ENCODE measurements around the gene MEGF10. TPM values are rescaled to one million over a fixed set of nuclear protein-coding genes. Genes with fewer than 3 reads are reported as not detected.

MEGF10 gene
- total and polyA plus RNA-seq, 2 donors (not counting 1 experiment from before 2014, with no cell fraction given): not detected

DNA sequence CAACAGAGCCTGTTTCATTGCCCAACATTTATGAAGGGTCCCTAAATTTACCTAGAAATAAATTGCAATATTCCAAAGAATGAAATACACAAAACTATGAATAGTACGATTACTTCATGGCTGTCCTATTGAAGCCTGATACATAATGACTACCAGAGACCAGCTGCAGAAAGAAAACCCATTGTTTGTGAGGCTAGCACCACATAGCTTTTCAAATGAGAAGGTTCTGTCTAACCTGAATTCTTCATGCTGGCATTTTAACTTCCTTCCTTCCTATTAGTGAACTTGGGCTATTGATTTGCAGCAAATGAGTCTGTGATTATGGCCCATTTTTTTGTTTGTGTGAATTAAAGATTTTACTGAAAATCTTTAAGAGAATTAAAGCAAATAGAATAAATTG lies 47.3 kb downstream of the MEGF10 start:
- intact Hi-C loops (cut with micrococcal nuclease): no loop called here
- Histone ChIP-seq H3K4me2 (replicated peaks; ENCODE audit: low read depth, low read length, poor library complexity, severe bottlenecking) (no peak overlapping the region), H3K27me3 (replicated peaks in 1 of 4; ENCODE audit: control extremely low read depth in 1 of 4, control insufficient read depth in 3 of 4, insufficient read depth in 4 of 4, low read length in 3 of 4) (peaks cover 0 to 3% (median under 1%) of the 10 kb centered on the region in 4 experiments), H3K27ac (ENCODE audit: low read length in 2 of 2) (no peak overlapping the region), H3K4me3 (ENCODE audit: control extremely low read depth in 1 of 5, extremely low read depth in 1 of 5, insufficient read depth in 1 of 5, low read depth in 2 of 5, low read length in 4 of 5) (no peak overlapping the region), H3K79me2 (ENCODE audit: control insufficient read depth, insufficient read depth, low read length) (no peaks in the 10 kb centered on the region), H4K20me1 (ENCODE audit: control insufficient read depth, insufficient read depth, low read length, poor library complexity, severe bottlenecking) (no peaks in the 10 kb centered on the region), H3K9ac (ENCODE audit: low read length) (no peak overlapping the region), H3K36me3 (replicated peaks in 1 of 2; ENCODE audit: control extremely low read depth in 1 of 2, control insufficient read depth in 1 of 2, extremely low read depth in 1 of 2, insufficient read depth in 2 of 2, low read length in 1 of 2) (no peaks in the 10 kb centered on the region), H2AFZ (ENCODE audit: insufficient read depth, low read depth, low read length, poor library complexity, severe bottlenecking) (no peak overlapping the region), H3K9me3 (ENCODE audit: control extremely low read depth in 1 of 3, control insufficient read depth in 2 of 3, insufficient read depth in 1 of 3, low read length in 2 of 3) (no peaks in the 10 kb centered on the region), H3K4me1 (ENCODE audit: control insufficient read depth in 2 of 2, insufficient read depth in 2 of 2, low read length in 2 of 2) (no peaks in the 10 kb centered on the region)
- no peak for ATAC-seq (ENCODE audit: low read depth)
- no peak for DNase-seq
- H3K27ac Mint-ChIP-seq: no peak overlapping the region
- peaks cover 28% of the 10 kb centered on the region for H3K27me3 Mint-ChIP-seq
- CTCF ChIA-PET: no interaction called here
- H3K4me3 Mint-ChIP-seq: no peak overlapping the region
- POLR2A ChIA-PET: no interaction called here
- no peaks in the 10 kb centered on the region for H3K9me3 Mint-ChIP-seq (ENCODE audit: insufficient read depth)
- H3K4me1 Mint-ChIP-seq: no peaks in the 10 kb centered on the region
- WGBS (ENCODE audit: insufficient coverage): 100% methylated on average over 1 of the region's 1 CpG
- TF ChIP-seq, protein P1, sequence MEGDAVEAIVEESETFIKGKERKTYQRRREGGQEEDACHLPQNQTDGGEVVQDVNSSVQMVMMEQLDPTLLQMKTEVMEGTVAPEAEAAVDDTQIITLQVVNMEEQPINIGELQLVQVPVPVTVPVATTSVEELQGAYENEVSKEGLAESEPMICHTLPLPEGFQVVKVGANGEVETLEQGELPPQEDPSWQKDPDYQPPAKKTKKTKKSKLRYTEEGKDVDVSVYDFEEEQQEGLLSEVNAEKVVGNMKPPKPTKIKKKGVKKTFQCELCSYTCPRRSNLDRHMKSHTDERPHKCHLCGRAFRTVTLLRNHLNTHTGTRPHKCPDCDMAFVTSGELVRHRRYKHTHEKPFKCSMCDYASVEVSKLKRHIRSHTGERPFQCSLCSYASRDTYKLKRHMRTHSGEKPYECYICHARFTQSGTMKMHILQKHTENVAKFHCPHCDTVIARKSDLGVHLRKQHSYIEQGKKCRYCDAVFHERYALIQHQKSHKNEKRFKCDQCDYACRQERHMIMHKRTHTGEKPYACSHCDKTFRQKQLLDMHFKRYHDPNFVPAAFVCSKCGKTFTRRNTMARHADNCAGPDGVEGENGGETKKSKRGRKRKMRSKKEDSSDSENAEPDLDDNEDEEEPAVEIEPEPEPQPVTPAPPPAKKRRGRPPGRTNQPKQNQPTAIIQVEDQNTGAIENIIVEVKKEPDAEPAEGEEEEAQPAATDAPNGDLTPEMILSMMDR (IDR thresholded peaks at IDR 0.05): no peak
- TF ChIP-seq EZH2 (IDR thresholded peaks at IDR 0.05; ENCODE audit: borderline replicate concordance, insufficient read depth, low read depth, low read length, poor library complexity, severe bottlenecking): no peak

DNA sequence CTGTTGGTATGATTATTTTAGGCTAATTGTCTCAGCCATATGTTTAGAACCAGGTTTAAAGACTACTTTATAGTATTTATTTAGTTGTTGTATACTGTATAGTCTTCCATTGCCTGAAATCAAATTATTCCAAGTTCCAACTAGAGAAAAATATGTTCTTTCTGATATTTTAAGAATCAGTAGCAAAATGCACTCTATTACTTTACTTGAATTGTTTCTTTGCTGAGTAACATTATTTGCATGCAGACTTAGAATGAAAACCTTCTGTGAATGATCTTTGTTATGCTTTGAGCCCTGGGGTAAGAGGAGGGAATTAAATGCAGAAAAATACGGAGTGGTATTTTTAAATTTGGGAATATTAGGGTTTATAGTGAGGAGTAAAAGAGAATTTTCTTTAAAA lies 47.9 kb downstream of the MEGF10 start:
- no CpG with 5 or more reads among the region's 1 CpG for WGBS (ENCODE audit: insufficient coverage)
- Mint-ChIP-seq H3K27ac (no peak overlapping the region), H3K4me3 (no peak overlapping the region), H3K4me1 (no peaks in the 10 kb centered on the region), H3K27me3 (peaks cover 25% of the 10 kb centered on the region), H3K9me3 (ENCODE audit: insufficient read depth) (no peaks in the 10 kb centered on the region)
- no peak overlapping the region for H3K4me3 ChIP-seq (ENCODE audit: control extremely low read depth in 1 of 5, extremely low read depth in 1 of 5, insufficient read depth in 1 of 5, low read depth in 2 of 5, low read length in 4 of 5)
- H3K27me3 ChIP-seq (replicated peaks in 1 of 4; ENCODE audit: control extremely low read depth in 1 of 4, control insufficient read depth in 3 of 4, insufficient read depth in 4 of 4, low read length in 3 of 4): peaks cover 0 to 3% (median under 1%) of the 10 kb centered on the region in 4 experiments
- H3K4me2 ChIP-seq (replicated peaks; ENCODE audit: low read depth, low read length, poor library complexity, severe bottlenecking): no peak overlapping the region
- intact Hi-C loops (cut with micrococcal nuclease): no loop called here
- no peaks in the 10 kb centered on the region for H3K36me3 ChIP-seq (replicated peaks in 1 of 2; ENCODE audit: control extremely low read depth in 1 of 2, control insufficient read depth in 1 of 2, extremely low read depth in 1 of 2, insufficient read depth in 2 of 2, low read length in 1 of 2)
- no peak overlapping the region for H3K27ac ChIP-seq (ENCODE audit: low read length in 2 of 2)
- no peak for ATAC-seq (ENCODE audit: low read depth)
- H3K9ac ChIP-seq (ENCODE audit: low read length): no peak overlapping the region
- ChIA-PET CTCF (no interaction called here), POLR2A (no interaction called here)
- H3K9me3 ChIP-seq (ENCODE audit: control extremely low read depth in 1 of 3, control insufficient read depth in 2 of 3, insufficient read depth in 1 of 3, low read length in 2 of 3): no peaks in the 10 kb centered on the region
- no peaks in the 10 kb centered on the region for H3K79me2 ChIP-seq (ENCODE audit: control insufficient read depth, insufficient read depth, low read length)
- no peaks in the 10 kb centered on the region for H4K20me1 ChIP-seq (ENCODE audit: control insufficient read depth, insufficient read depth, low read length, poor library complexity, severe bottlenecking)
- no peak for TF ChIP-seq EZH2 (IDR thresholded peaks at IDR 0.05; ENCODE audit: borderline replicate concordance, insufficient read depth, low read depth, low read length, poor library complexity, severe bottlenecking)
- TF ChIP-seq, protein P1 (IDR thresholded peaks at IDR 0.05): no peak
- H3K4me1 ChIP-seq (ENCODE audit: control insufficient read depth in 2 of 2, insufficient read depth in 2 of 2, low read length in 2 of 2): no peaks in the 10 kb centered on the region
- no peak overlapping the region for H2AFZ ChIP-seq (ENCODE audit: insufficient read depth, low read depth, low read length, poor library complexity, severe bottlenecking)
- DNase-seq: no peak
